Measurements from ENCODE around the gene SS18L1.
A peak's percentile ranks its signal among the peaks of the same experiment; 100 is the strongest.

SS18L1 gene

DNA sequence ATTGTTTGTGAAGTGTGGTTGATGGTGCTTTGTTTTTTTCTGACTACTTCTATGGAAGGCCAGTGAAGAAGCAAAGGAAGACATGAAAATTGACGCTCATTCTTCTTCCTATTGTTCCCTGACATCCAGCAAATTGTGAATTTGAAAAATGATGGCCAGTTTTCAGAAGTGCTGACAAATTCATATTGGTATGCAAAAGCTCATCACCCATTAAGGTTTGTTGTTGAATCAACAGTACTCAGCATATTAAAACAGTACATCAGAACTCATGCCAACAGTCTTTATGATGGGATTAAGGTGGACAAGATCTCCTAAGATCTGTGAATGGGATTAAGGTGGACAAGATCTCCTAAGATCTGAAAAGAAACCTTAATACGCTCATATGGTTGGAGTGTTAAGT is 38.2 kb downstream of the SS18L1 start:
- H3K4me3 ChIP-seq (ENCODE audit: low read depth, low read length), result peak overlapping the region; percentile 97
- no peak for DNase-seq (ENCODE audit: low read depth)
- TF ChIP-seq, protein P1, sequence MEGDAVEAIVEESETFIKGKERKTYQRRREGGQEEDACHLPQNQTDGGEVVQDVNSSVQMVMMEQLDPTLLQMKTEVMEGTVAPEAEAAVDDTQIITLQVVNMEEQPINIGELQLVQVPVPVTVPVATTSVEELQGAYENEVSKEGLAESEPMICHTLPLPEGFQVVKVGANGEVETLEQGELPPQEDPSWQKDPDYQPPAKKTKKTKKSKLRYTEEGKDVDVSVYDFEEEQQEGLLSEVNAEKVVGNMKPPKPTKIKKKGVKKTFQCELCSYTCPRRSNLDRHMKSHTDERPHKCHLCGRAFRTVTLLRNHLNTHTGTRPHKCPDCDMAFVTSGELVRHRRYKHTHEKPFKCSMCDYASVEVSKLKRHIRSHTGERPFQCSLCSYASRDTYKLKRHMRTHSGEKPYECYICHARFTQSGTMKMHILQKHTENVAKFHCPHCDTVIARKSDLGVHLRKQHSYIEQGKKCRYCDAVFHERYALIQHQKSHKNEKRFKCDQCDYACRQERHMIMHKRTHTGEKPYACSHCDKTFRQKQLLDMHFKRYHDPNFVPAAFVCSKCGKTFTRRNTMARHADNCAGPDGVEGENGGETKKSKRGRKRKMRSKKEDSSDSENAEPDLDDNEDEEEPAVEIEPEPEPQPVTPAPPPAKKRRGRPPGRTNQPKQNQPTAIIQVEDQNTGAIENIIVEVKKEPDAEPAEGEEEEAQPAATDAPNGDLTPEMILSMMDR (conservative IDR thresholded peaks at IDR 0.05; ENCODE audit: low read depth, low read length), result no peak

GRCh38 chr20:62182469-62183425 is 39.2 kb downstream of the SS18L1 start, which contains the start of gene MTG2:
Gene MTG2 (plus strand): TSS chr20:62183028. CDS start chr20:62193421, 10,393 bp downstream.
- TF ChIP-seq, protein P1 (conservative IDR thresholded peaks at IDR 0.05; ENCODE audit: low read depth, low read length), result no peak
- peak within 1 kb of the TSS; percentile 97 for H3K4me3 ChIP-seq (ENCODE audit: low read depth, low read length)
- DNase-seq (ENCODE audit: low read depth), result peak; percentile 95

- no peak for DNase-seq (ENCODE audit: low read depth)
- peak overlapping the region; percentile 97 for H3K4me3 ChIP-seq (ENCODE audit: low read depth, low read length)
- TF ChIP-seq, protein P1 (conservative IDR thresholded peaks at IDR 0.05; ENCODE audit: low read depth, low read length), result no peak
Measured at GRCh38 chr20:62183426-62184142, 40.0 kb downstream of the SS18L1 start.

DNA sequence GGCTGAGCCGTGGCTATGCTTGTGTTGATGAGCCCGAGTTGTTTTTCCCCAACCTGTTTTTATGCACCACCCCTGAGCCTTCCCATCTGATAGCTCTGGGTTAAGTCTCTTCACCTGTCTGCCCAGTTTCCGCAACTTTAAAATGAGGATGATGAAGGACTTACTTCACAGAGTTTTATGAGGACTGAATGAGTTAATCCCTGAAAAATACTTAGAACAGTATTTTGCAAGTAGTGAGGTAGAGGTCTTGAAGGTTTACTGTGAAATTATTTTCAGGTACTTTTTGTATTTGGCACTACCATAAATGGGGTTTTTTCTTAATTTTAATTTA is 42.5 kb downstream of the SS18L1 start:
- no peak for DNase-seq (ENCODE audit: low read depth)
- TF ChIP-seq, protein P1 (conservative IDR thresholded peaks at IDR 0.05; ENCODE audit: low read depth, low read length), result no peak

DNA sequence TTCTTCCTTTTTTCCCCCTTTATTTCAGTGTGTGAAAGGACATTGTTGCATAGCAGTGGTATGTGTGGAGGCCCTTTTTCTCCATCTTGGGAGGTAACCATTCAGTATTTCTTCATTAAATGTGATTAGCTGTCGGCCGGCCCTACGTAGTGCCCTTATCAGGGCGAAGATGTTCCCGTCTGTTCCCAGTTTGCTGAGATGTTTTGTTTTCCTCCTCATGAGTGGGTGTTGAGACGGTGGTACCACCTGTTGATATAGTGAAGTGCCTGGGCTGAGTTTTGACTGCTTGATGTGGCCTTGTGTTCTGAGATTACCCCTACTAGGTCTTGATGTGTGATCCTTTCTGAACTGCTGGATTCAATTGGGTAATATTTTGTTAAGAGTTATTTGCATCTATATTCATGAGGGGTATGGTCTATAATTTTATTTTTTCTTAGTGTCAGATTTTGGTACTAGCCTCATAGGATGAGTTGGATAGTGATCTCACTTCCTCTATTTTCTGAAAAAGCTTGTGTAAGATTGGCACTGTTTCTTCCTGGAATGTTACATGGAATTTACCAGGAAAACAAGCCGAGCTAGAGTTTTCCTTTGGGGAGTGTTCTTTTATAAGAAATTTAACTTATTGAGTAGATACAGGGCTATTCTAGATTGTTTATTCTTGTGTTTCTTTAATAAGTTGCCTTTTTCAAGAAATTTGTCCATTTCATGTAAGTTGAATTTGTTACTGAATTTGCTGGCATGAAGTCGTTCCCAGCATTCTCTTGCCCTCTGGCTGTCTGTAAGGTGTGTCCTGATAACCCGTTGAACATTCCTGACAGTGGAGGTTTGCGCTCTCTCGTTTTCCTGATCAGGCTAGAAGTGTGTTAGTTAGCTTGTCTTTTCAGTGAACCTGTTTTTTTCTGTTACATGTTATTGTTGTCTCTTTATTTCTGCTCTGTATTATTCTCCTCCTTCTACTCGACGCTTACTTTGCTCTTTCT is 43.6 kb downstream of the SS18L1 start:
- H3K4me3 ChIP-seq (ENCODE audit: low read depth, low read length), result no peak overlapping the region
- peak; percentile 7 for DNase-seq (ENCODE audit: low read depth)
- TF ChIP-seq, protein P1 (conservative IDR thresholded peaks at IDR 0.05; ENCODE audit: low read depth, low read length), result no peak

More for the DNA sequence above, 42.5 kb downstream of the SS18L1 start:
- H3K4me3 ChIP-seq (ENCODE audit: low read depth, low read length), result no peak overlapping the region

DNA sequence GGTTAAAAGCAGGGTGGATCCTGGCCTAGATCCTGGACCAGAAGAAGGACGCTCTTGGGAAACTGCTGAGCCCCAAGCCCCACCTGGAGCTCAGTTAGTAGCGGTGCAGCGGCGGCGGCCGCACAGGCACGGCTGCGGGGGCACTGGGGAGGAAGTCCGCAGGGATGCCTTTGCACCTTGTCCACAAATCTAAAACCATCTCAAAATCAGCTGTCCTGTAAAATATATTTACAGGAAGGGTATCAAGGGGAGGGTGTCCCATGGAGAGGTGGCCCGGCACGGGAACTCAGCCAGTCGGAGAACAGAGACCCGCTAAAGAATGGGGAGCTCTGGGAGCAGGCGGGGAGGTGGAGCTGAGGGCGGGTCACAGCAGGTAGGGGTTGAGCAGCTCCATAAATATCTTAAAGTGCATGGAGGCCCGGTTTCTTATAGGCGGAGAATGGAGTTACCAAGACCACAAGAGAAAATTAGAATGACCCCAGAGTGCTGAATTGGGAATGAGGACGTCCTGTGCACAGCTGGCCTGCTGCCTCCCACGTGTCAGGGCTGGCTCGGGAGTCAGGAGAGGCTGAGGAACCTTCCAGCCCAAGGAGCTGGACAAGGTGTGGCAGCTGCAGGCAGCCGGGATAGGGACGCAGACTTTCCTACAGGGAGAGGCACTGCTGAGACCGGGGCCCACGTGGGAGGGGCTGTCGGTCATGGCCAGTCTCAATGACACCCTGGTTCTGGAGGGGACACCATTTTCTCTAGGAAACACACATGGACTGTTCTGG is 47.3 kb downstream of the SS18L1 start:
- no peak overlapping the region for H3K4me3 ChIP-seq (ENCODE audit: low read depth, low read length)
- DNase-seq (ENCODE audit: low read depth), result no peak
- TF ChIP-seq, protein P1 (conservative IDR thresholded peaks at IDR 0.05; ENCODE audit: low read depth, low read length), result no peak

All from choroid plexus epithelial cell (primary cell).